ENCODE data around the gene EPAS1. TPM values are rescaled to one million over a fixed set of nuclear protein-coding genes. Genes with fewer than 3 reads are reported as not detected.
A peak's percentile ranks its signal among the peaks of the same experiment; 100 is the strongest.

EPAS1 gene
- total RNA-seq, 1 donor from 2014 or later: 31.5 TPM

GRCh38 chr2:46325182-46325928 is 28.1 kb downstream of the EPAS1 start:
- no peak for DNase-seq

DNA sequence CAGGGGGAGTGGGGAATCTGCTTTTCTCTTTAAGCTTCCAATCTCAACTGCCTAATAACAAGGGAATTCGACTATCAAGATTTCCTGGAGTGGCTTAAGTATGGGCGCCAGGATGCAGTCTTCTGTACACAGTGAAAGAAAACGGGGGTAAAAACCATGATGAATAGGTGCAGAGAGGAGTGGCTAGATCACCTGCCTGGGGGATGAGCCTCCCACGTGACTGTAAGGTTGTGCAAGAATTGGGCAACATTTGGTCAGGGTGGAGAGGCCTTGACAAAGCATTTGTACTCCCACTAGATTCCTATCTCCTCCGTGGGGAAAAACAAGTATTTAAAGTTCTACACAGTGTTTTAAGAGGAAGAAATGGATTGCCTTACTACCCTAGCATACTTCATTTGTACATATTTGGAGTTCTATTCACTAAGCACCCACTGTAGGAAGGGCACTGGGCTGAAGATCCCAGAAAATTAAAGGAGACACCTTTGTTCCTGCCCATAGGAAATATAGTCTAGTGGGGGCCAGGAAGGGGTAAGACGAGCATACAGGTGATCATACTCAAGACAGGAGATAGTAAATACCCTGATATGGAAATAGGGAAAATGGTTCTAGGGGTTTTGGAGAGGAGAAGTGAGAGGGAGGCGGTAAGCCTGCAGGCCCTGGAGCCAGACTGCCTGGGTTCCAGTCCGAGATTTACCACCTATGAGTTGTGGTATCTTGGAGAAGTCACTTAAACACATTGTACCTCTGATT is 29.2 kb downstream of the EPAS1 start:
- no peak for DNase-seq

DNA sequence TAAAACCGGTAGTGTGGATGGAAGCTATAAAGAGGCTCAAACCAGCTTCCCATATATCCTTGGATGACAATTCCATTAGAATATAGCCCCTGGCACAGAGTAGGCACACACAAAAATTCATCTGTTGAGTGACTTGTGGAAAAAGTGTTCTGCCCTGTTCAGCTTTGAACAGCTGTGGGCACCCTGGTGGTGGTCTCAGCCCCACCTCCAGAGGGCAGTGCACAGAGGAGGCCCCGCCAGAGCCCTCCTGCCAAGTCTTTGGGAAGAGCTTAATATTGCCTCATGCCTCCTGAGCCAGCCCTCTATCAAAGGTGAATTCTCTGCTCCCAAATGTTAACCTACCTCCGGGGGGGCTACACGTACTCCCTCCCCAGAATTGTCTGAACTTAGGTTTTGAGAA is 30.4 kb downstream of the EPAS1 start:
- no peak for DNase-seq

DNA sequence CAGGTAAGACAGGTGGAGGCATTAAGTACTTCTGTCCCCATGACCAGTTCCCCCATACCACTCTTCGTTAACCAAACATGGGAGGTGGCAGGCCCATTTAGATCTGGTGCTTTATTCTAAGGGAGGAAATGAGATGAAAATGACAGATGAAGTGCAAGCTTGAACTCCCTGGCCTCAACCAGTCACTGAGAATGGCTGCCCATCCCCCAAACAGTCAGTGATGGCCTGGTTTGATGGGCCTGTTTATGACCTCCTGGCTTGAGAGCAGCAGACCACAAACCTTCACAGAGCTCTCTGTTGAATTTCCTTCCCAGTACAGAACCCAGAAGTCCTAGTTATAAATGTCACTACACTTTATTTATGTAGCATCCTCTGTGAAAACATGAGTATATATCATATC is 31.1 kb downstream of the EPAS1 start:
- no peak for DNase-seq

- no peak for DNase-seq
These were observed 31.6 kb downstream of the EPAS1 start for GRCh38 chr2:46328829-46329228.

- no peak for DNase-seq
These were observed 32.1 kb downstream of the EPAS1 start for GRCh38 chr2:46329340-46329739.

DNA sequence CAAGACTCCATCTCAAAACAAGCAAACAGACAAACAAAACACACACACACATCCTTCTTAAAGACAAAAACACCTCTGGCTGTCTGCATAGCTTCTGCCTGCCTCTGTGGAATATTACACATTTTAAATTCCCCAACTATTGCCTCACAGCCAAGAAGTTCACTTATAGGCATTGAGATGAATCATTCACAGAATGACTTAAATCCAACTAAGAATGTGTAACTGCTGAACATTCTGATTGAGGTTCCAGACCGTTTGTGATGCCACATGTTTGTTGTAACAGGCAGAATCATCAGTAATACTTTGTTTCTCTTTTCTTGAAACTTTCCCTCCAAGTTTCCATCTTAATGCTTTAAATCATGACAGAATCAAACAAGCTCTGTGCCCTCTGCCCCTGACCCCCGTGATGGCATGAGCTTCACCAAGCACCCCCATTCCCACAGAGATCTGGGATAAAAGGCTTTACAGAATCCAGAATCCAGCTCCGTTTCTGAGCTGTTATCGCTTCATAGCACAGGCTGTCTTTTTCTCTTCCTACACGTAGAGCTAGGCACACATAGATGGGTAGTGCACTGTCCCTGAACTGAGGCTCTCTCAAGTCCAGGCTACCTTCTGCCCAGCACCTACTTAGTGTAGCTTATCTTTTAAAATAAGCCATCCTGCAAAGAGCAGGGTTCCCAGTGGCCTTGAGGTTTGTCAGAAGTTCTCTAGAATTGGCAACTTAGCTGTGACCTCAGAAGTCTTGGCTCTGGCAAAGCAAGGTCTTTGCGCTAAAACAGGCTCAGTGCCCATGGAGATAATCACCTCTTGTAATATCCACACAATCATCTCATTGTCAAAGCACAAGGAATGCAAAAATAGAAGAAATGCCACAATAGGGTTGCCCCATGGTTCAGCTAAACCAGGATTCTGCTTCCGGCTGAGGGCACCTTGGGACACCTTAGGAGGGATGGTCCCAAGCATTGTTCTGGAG is 32.9 kb downstream of the EPAS1 start:
- peak; percentile 71 for DNase-seq

DNA sequence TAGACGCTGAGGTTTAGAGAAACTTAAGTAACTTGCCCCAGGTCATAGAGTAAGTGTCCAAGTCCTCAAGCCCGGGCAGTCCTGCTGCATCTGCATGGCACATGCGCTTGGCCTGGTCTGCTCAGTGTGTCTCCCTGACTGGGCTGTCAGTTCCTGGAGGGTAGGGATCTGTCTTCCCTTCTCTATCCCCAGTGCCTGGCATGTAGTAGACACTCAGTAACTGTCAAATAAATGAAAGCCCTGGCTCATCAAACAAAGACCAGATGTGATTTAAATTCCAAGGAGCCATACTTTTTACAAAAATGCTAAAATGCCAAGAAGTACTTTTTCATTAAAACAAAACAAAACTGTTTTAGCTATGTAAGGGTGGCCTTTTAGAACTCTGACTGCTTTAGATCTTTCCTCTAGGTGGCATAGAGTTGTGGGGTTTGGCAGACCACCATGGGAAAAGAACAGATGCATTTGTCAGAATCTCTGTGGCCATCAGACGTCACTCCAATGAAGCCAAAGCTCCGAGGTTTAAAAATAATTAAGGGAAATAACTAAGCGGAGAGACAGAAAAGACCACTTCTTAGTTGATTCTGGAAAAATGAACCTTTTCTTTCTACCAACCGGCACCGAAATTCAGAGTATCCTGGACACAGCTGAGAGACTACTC is 34.0 kb downstream of the EPAS1 start:
- peak; percentile 8 for DNase-seq

- DNase-seq: no peak
These were observed 35.6 kb downstream of the EPAS1 start for GRCh38 chr2:46332686-46333281.

- no peak for DNase-seq
These were observed 36.7 kb downstream of the EPAS1 start for GRCh38 chr2:46333912-46334311.

DNA sequence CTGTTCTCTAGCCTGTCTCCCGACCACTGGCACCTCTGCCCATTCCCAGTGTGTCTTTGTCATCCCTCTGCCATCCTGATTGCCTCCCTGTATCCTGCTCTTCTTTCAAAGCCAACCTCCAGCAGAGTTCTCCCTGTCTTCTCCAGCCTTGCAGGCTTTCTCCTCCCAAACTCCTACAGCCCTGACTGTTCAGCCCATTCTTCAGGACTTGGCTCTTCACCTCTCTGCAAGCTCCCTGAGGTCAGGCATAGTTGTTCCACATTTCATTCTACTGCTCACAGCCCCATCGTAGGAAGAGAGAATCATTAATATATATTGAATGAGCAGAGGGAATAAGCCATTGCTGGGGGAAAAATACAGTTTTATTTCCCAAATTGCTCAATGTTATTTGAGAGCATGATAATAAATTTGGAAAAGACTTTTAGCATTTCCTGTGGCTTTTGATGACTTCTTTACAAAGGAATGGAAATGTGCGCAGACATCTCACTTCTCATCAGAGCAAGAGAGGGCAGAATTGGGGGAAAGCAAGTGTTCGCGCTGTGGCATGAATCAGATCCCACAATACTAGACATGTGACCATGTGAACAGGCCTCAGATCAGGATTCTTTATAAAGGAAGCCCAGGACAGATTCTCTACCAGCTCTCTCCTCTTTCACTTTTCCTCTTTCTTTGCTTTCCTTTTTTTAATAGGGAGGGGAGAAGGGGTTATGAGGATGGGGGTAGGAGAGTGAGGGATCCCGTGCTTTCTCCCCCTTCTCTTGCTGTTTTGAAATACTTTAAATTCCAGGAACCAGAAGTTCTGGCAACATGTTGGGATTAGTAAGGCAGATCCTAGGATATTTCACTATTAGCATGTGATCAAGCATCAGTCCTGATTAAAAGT is 37.4 kb downstream of the EPAS1 start:
- peak; percentile 77 for DNase-seq

GRCh38 chr2:46335391-46336282 is 38.4 kb downstream of the EPAS1 start:
- DNase-seq: peak; percentile 77

GRCh38 chr2:46336283-46336959 is 39.2 kb downstream of the EPAS1 start:
- no peak for DNase-seq

DNA sequence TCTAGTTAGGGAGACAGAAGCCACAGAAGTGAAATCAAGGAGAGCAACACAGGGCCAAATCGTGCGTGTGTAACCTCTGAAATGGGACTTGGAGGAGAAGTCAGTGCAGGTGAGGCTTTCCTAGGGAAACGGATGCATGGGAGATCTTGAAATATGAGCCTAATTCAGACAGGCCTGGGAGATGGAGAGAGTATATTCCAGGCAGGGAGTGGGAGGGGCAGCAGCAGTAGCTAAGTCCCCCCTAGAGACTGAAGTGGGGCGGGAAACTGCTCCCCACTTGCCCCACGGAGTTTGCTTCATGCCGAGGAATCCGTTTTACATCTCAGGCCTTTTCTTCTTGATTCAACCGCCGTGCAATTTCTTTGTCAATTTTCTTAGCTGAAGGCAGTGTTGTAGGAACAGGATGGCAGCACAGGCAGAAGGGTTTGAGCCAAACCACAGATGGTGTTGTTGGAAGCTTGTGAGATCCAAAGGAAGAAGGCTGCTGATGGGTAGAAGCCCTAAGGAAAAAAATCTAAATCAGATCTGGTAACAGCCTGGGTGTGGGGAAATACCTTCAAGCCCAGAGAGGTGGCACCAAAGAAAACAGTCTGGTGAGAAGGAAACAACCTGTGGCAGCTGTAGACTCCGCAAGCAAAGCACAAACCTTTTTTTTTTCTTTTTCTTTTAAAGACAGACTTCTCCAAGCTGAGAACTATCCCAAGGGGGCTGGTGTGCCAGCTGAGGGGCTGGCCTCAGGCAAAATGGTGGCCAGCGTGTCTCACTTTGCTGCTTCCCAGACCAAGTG is 40.2 kb downstream of the EPAS1 start:
- DNase-seq: no peak

GRCh38 chr2:46338674-46339073 is 41.5 kb downstream of the EPAS1 start:
- DNase-seq: no peak

- DNase-seq: no peak
These were observed 42.0 kb downstream of the EPAS1 start for GRCh38 chr2:46339200-46339599.

GRCh38 chr2:46339676-46340459 is 42.7 kb downstream of the EPAS1 start:
- no peak for DNase-seq

Measured in skin of body (tissue), 2 donors.